ENCODE results near the gene NAT14. TPM values are rescaled to one million over a fixed set of nuclear protein-coding genes. Genes with fewer than 3 reads are reported as not detected.

NAT14 gene
- total RNA-seq, 1 experiment from 2014 or later = 93.1 TPM

DNA sequence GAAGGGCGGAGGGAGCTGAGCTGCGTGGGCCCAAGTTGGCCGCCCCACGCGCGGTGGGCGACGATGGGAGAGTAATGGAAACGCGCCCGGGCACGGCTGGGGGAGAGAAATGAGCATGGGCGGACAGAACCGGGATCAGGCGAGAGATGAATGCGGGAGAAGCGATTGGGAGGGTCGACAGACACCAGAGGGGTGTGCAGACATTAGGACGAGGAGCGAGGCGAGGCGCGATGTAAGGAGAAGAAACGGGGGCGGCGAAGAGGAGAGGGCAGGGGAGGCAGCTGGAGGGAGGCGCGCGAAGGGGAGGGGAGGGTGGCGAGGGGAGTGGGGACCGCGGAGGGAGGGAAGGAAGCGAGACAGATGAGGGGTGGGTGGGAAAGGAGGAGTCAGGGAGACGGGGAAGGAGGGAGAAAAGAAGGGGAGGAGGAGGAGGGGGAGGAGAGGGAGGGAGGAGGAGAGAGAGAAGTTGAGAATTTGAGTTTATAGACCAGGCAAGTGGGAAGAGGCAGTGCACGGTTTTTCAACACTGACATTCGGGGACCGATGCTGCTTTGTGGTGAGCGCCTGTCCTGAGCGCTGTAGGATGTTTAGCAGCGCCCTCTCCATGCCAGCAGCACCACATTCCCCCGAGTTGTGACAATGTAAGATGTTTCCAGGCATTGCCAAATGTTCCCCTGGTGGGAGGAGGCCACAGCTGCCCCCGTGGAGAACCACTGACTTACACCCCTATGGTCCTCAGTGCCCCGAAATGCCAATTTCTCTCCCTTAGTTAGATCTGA lies 41.8 kb upstream of the NAT14 start, which contains the start of gene SHISA7:
TSS of gene SHISA7 (minus strand) at position 256 of the 779 bp plus-strand sequence. CDS start 437 bp downstream, outside the sequence.
- peaks cover 15% of the 10 kb centered on the region for H3K4me1 ChIP-seq (ENCODE audit: control insufficient read depth, insufficient read depth, low read length)
- H3K4me3 ChIP-seq (ENCODE audit: low read depth in 2 of 2, low read length in 2 of 2) = peak within 1 kb of the TSS in 1 of 2 experiments; percentile 29; a peak in 2 of 4 replicates
- ChIA-PET CTCF (interaction anchor here (0.8 kb wide), 1 partner anchor 44 kb away, joined by 4 read pairs; no protein-coding TSS in a partner anchor), POLR2A (interaction anchor here (0.5 kb wide), 1 partner anchor 24 kb away, joined by 6 read pairs; no protein-coding TSS in a partner anchor)
- H3K27ac ChIP-seq (ENCODE audit: low read length) = no peak within 1 kb of the TSS
- no peak for TF ChIP-seq POLR2AphosphoS5 (IDR thresholded peaks at IDR 0.05; ENCODE audit: low read depth, low read length)
- TF ChIP-seq SIN3A (IDR thresholded peaks at IDR 0.05; ENCODE audit: borderline replicate concordance, insufficient read depth, low read depth, low read length) = no peak
- TF ChIP-seq TCF7L2 (IDR thresholded peaks at IDR 0.05; ENCODE audit: low read depth, low read length) = no peak
- TF ChIP-seq, protein P1, sequence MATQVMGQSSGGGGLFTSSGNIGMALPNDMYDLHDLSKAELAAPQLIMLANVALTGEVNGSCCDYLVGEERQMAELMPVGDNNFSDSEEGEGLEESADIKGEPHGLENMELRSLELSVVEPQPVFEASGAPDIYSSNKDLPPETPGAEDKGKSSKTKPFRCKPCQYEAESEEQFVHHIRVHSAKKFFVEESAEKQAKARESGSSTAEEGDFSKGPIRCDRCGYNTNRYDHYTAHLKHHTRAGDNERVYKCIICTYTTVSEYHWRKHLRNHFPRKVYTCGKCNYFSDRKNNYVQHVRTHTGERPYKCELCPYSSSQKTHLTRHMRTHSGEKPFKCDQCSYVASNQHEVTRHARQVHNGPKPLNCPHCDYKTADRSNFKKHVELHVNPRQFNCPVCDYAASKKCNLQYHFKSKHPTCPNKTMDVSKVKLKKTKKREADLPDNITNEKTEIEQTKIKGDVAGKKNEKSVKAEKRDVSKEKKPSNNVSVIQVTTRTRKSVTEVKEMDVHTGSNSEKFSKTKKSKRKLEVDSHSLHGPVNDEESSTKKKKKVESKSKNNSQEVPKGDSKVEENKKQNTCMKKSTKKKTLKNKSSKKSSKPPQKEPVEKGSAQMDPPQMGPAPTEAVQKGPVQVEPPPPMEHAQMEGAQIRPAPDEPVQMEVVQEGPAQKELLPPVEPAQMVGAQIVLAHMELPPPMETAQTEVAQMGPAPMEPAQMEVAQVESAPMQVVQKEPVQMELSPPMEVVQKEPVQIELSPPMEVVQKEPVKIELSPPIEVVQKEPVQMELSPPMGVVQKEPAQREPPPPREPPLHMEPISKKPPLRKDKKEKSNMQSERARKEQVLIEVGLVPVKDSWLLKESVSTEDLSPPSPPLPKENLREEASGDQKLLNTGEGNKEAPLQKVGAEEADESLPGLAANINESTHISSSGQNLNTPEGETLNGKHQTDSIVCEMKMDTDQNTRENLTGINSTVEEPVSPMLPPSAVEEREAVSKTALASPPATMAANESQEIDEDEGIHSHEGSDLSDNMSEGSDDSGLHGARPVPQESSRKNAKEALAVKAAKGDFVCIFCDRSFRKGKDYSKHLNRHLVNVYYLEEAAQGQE (IDR thresholded peaks at IDR 0.05; ENCODE audit: insufficient read depth in 1 of 2, low read depth in 2 of 2, low read length in 1 of 2) = no peak
- no peak; the same call in 1 of the 2 replicates for TF ChIP-seq CTCF (IDR thresholded peaks at IDR 0.05)
- no TSS peak for BruUV-seq (replicated peaks)
- no peak for DNase-seq (ENCODE audit: low read depth, low spot score)
- intact Hi-C loops (cut with micrococcal nuclease; ENCODE audit: unreplicated experiment) (no loop called here), in situ Hi-C loops (cut with HindIII; ENCODE audit: low pct_unique_long_range_greater_than_20kb, low sequenced_read_pairs) (no loop called here)
- peaks cover 21% of the 10 kb centered on the region for H3K27me3 ChIP-seq (ENCODE audit: control insufficient read depth, insufficient read depth, low read length)
- peak; percentile 60 for ATAC-seq
- no peaks in the 10 kb centered on the region for H3K36me3 ChIP-seq (ENCODE audit: control insufficient read depth, insufficient read depth, low read length)
- no peaks in the 10 kb centered on the region for H3K9me3 ChIP-seq (ENCODE audit: control insufficient read depth, insufficient read depth, low read depth, low read length)

DNA sequence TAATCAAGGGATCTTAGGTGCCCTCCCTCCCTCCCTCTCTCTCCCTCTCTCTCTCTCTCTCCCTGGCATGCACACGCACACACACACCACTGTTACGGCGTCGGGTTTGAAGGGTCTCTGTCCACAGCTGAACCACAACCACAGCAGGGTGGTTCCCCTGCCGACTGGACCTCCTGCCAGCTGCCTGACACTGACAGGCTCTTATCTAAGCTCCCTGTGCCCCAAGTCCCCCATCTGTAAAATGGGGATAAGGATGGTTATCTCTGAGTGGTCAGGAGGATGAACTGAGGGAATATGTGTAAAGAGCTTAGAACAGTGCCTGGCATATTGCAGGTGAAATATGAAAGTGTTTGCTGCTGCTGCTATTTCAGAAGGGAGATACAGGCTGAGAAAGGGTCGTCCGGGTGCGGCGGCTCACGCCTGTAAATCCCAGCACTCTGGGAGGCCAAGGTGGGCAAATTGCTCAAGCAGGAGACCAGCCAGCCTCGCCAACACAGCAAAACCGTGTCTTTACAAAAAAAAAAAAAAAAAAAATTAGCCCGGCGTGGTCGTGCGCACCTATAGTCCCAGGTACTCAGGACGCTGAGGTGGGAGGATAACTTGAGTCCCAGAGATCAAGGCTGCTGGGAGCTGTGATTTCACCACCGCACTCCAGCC lies 41.0 kb upstream of the NAT14 start:
- no TSS peak for BruUV-seq (replicated peaks)
- Histone ChIP-seq H3K36me3 (ENCODE audit: control insufficient read depth, insufficient read depth, low read length) (no peaks in the 10 kb centered on the region), H3K9me3 (ENCODE audit: control insufficient read depth, insufficient read depth, low read depth, low read length) (no peaks in the 10 kb centered on the region), H3K27ac (ENCODE audit: low read length) (no peak overlapping the region), H3K4me3 (ENCODE audit: low read depth in 2 of 2, low read length in 2 of 2) (no peak overlapping the region), H3K27me3 (ENCODE audit: control insufficient read depth, insufficient read depth, low read length) (peaks cover 21% of the 10 kb centered on the region), H3K4me1 (ENCODE audit: control insufficient read depth, insufficient read depth, low read length) (peaks cover 15% of the 10 kb centered on the region)
- intact Hi-C loops (cut with micrococcal nuclease; ENCODE audit: unreplicated experiment) = no loop called here
- POLR2A ChIA-PET = no interaction called here
- DNase-seq (ENCODE audit: low read depth, low spot score) = no peak
- in situ Hi-C loops (cut with HindIII; ENCODE audit: low pct_unique_long_range_greater_than_20kb, low sequenced_read_pairs) = no loop called here
- TF ChIP-seq TCF7L2 (IDR thresholded peaks at IDR 0.05; ENCODE audit: low read depth, low read length) (no peak), CTCF (IDR thresholded peaks at IDR 0.05) (no peak), POLR2AphosphoS5 (IDR thresholded peaks at IDR 0.05; ENCODE audit: low read depth, low read length) (no peak), SIN3A (IDR thresholded peaks at IDR 0.05; ENCODE audit: borderline replicate concordance, insufficient read depth, low read depth, low read length) (no peak)
- TF ChIP-seq, protein P1 (IDR thresholded peaks at IDR 0.05; ENCODE audit: insufficient read depth in 1 of 2, low read depth in 2 of 2, low read length in 1 of 2) = no peak
- CTCF ChIA-PET = interaction anchor here (0.6 to 0.8 kb wide), 2 partner anchors 33 to 43 kb away, joined by 3 to 4 read pairs; no protein-coding TSS in a partner anchor
- no peak for ATAC-seq

Measured in Panc1 (cell line).